Caco-2 (cell line): ENCODE data around the gene EVPL. TPM values are rescaled to one million over a fixed set of nuclear protein-coding genes. Genes with fewer than 3 reads are reported as not detected.
A peak's percentile ranks its signal among the peaks of the same experiment; 100 is the strongest.

ENCODE experiments used
- Bru-seq: library from RNA; stranded (reverse); fragments of 400-500 nt; gene quantifications from one replicate; lab custom pipeline; 2021; lab: Mats Ljungman, UMichigan
- BruChase-seq, 2 experiments: library from RNA; stranded (reverse); fragments of 400-500 nt; gene quantifications; one replicate each; lab custom pipeline; 2021; lab: Mats Ljungman, UMichigan
- BruUV-seq: library from RNA; stranded (reverse); fragments of 400-500 nt; replicated peaks from 2 replicates; lab custom pipeline; 2021; lab: Mats Ljungman, UMichigan
- CTCF ChIA-PET: fragments of 300-600 bp; sonication (Branson Sonifier 250); formaldehyde crosslinking; loops from one replicate; lab custom pipeline; 2022; ENCODE audit warnings: antibody characterized with exemption; lab: Charles Lee
- POLR2A ChIA-PET: fragments of 300-600 bp; sonication (Branson Sonifier 250); formaldehyde crosslinking; loops from one replicate; lab custom pipeline; 2022; ENCODE audit warnings: antibody characterized with exemption; lab: Charles Lee
- DNase-seq, 2 experiments: peaks; one replicate each; pipeline versions ENCODE4 v3.0.0 to v3.0.0-alpha.2; 2020 to 2022
- H3K27me3 ChIP-seq: replicated peaks from 2 replicates; pipeline ENCODE4 v1.6.0; 2011; ENCODE audit warnings: low read length; ENCODE audit not compliant: control insufficient read depth, insufficient read depth
- H3K36me3 ChIP-seq: 2 replicates; pipeline ENCODE4 v1.5.1; 2011; ENCODE audit warnings: low read length; ENCODE audit not compliant: control insufficient read depth, insufficient read depth
- H3K4me1 ChIP-seq: fragments of 250-450 bp; sonication (Bioruptor Pico); 2 replicates; pipeline ENCODE4 v1.5.1; 2020; ENCODE audit warnings: mild to moderate bottlenecking
- H3K4me3 ChIP-seq: 2 replicates; pipeline ENCODE4 v1.5.1; 2011; ENCODE audit warnings: low read depth, mild to moderate bottlenecking, control low read depth, low read length
- H3K9me3 ChIP-seq: fragments of 250-450 bp; sonication (Bioruptor Pico); 2 replicates; pipeline ENCODE4 v1.5.1; 2020; ENCODE audit warnings: mild to moderate bottlenecking, moderate library complexity
- H3K27ac Mint-ChIP-seq: one replicate; pipeline ENCODE4 v1.8.0; 2022; ENCODE audit warnings: mixed read lengths; ENCODE audit not compliant: unreplicated experiment
- H3K27me3 Mint-ChIP-seq: one replicate; pipeline ENCODE4 v1.8.0; 2022; ENCODE audit warnings: mixed read lengths; ENCODE audit not compliant: insufficient read depth, unreplicated experiment
- H3K36me3 Mint-ChIP-seq: one replicate; pipeline ENCODE4 v1.8.0; 2022; ENCODE audit warnings: mild to moderate bottlenecking, mixed read lengths; ENCODE audit not compliant: insufficient read depth, unreplicated experiment
- H3K4me1 Mint-ChIP-seq: one replicate; pipeline ENCODE4 v1.8.0; 2022; ENCODE audit warnings: low read depth, mixed read lengths; ENCODE audit not compliant: unreplicated experiment
- H3K4me3 Mint-ChIP-seq: one replicate; pipeline ENCODE4 v1.8.0; 2022; ENCODE audit warnings: mild to moderate bottlenecking, moderate library complexity, mixed read lengths; ENCODE audit not compliant: unreplicated experiment
- H3K9me3 Mint-ChIP-seq: one replicate; pipeline ENCODE4 v1.8.0; 2022; ENCODE audit warnings: mixed read lengths; ENCODE audit not compliant: unreplicated experiment
- CTCF ChIP-seq, 2 experiments: fragments of 200-600 bp in 1 of 2; IDR thresholded peaks; 1 replicate in 1 of 2; 2 replicates in 1 of 2; pipeline versions ENCODE4 v1.5.1 to v1.8.0; 2011 to 2022; ENCODE audit warnings: antibody characterized with exemption in 1 of 2, control low read depth in 1 of 2, inconsistent platforms in 1 of 2, low read depth in 1 of 2, low read length in 1 of 2, mild to moderate bottlenecking in 1 of 2, moderate library complexity in 1 of 2; ENCODE audit not compliant: insufficient read depth in 1 of 2, severe bottlenecking in 1 of 2, unreplicated experiment in 1 of 2
- intact Hi-C: fragments of 100-400 bp; cut with micrococcal nuclease; formaldehyde crosslinking; loops from one replicate; pipeline ENCODE4 v1.10.0; 2022; ENCODE audit not compliant: unreplicated experiment
- long read RNA-seq: library from polyadenylated mRNA; stranded (forward); transcript quantifications from one replicate; pipeline ENCODE4 v2.0.0, GENCODE V29; 2022
- total RNA-seq: library from RNA; stranded (reverse); gene quantifications from 2 replicates; pipeline ENCODE4 v1.2.3, GENCODE V29; 2022

The EVPL gene
- total RNA-seq (0.16 and 0.46 TPM in 2 replicates), Bru-seq, nascent RNA (not detected), BruChase-seq, experiment 1, labeled RNA remaining after a 2-hour chase (not detected), BruChase-seq, experiment 2, labeled RNA remaining after a 6-hour chase (percentile 17 among the genes with signal in this experiment)
- long read RNA-seq, partial matches to known transcripts, result 0 of 2 reads
- long read RNA-seq, other reads (novel, unspliced or antisense), result 2 of 2 reads

- no peak within 1 kb of the TSS for H3K4me3 Mint-ChIP-seq
- Histone ChIP-seq H3K4me1 (peaks cover 11% of the 10 kb centered on the region), H3K9me3 (no peaks in the 10 kb centered on the region; the same call in 1 of the 2 replicates), H3K27me3 (no peaks in the 10 kb centered on the region), H3K4me3 (no peak within 1 kb of the TSS), H3K36me3 (no peaks in the 10 kb centered on the region)
- H3K4me1 Mint-ChIP-seq, result peaks cover 10% of the 10 kb centered on the region
- CTCF ChIA-PET, result interaction anchor here (0.6 to 1.0 kb wide), 2 partner anchors 13 to 343 kb away, joined by 3 read pairs; no protein-coding TSS in a partner anchor
- peaks cover 8% of the 10 kb centered on the region for H3K36me3 Mint-ChIP-seq
- no TSS peak for BruUV-seq
- H3K27me3 Mint-ChIP-seq, result no peaks in the 10 kb centered on the region
- intact Hi-C loops, result no loop called here
- peak in 1 of 2 experiments; percentile 57 for DNase-seq
- no peak for TF ChIP-seq CTCF (IDR thresholded peaks at IDR 0.05; ENCODE audit: insufficient read depth in 1 of 2, low read depth in 1 of 2, low read length in 1 of 2, severe bottlenecking in 1 of 2, unreplicated experiment in 1 of 2)
- no peaks in the 10 kb centered on the region for H3K9me3 Mint-ChIP-seq
- H3K27ac Mint-ChIP-seq, result peak within 1 kb of the TSS; percentile 50
- POLR2A ChIA-PET, result no interaction called here
These were observed at the start of gene EVPL for GRCh38 chr17:76027159-76027839. TSS of gene EVPL (minus strand) at chr17:76027306. CDS start at chr17:76027198, 108 bp downstream.

GRCh38 chr17:76076146-76076764 is 49.1 kb upstream of the EVPL start:
- H3K36me3 ChIP-seq, result no peaks in the 10 kb centered on the region
- H3K27me3 ChIP-seq, result no peaks in the 10 kb centered on the region; the same call in none of the 2 replicates
- DNase-seq, result no peak
- H3K4me3 ChIP-seq, result no peak overlapping the region
- peaks cover 21% of the 10 kb centered on the region for H3K27me3 Mint-ChIP-seq
- 0 out of 2 replicates have a peak, but pooled peaks cover 2% of the 10 kb centered on the region for H3K4me1 ChIP-seq
- no TSS peak for BruUV-seq
- ChIA-PET CTCF (no interaction called here), POLR2A (no interaction called here)
- H3K36me3 Mint-ChIP-seq, result peaks cover 64% of the 10 kb centered on the region
- H3K4me1 Mint-ChIP-seq, result peaks cover 9% of the 10 kb centered on the region
- no peak for TF ChIP-seq CTCF (IDR thresholded peaks at IDR 0.05; ENCODE audit: insufficient read depth in 1 of 2, low read depth in 1 of 2, low read length in 1 of 2, severe bottlenecking in 1 of 2, unreplicated experiment in 1 of 2)
- H3K9me3 Mint-ChIP-seq, result no peaks in the 10 kb centered on the region
- H3K9me3 ChIP-seq, result no peaks in the 10 kb centered on the region
- H3K4me3 Mint-ChIP-seq, result peak overlapping the region; percentile 78
- intact Hi-C loops, result no loop called here
- no peak overlapping the region for H3K27ac Mint-ChIP-seq
